ENCODE data around the gene CFAP251. TPM values are rescaled to one million over a fixed set of nuclear protein-coding genes. Genes with fewer than 3 reads are reported as not detected.

CFAP251 gene
- total and polyA plus RNA-seq, 2 of the 13 experiments (the other 11 are each of a cell fraction or from before 2014, with no cell fraction given): 0.30 to 0.42 TPM

GRCh38 chr12:122043476-122043875 is 125.1 kb downstream of the CFAP251 start (continued):
- no peak for TF ChIP-seq TRIM22 (IDR thresholded peaks at IDR 0.05)

GRCh38 chr12:122045262-122045661 is 126.9 kb downstream of the CFAP251 start:
- H4K20me1 ChIP-seq (ENCODE audit: insufficient read depth, low read length): no peaks in the 10 kb centered on the region
- H3K36me3 ChIP-seq (replicated peaks in 1 of 2; ENCODE audit: control insufficient read depth in 1 of 2, insufficient read depth in 2 of 2, low read length in 2 of 2): peaks cover 3 to 9% of the 10 kb centered on the region in 2 experiments; a peak in 4 of 5 replicates
- no peaks in the 10 kb centered on the region for H3K79me2 ChIP-seq (ENCODE audit: insufficient read depth, low read length)
- no peak overlapping the region for H3K9ac ChIP-seq (ENCODE audit: insufficient read depth, low read depth, low read length)
- no peak overlapping the region for H3K4me3 ChIP-seq (replicated peaks in 1 of 3; ENCODE audit: insufficient read depth in 1 of 3, low read depth in 2 of 3, low read length in 3 of 3)
- FAIRE-seq: no peak
- no peak for DNase-seq (ENCODE audit: low spot score)
- BruUV-seq (replicated peaks): no TSS peak
- in situ Hi-C loops (cut with HindIII; ENCODE audit: extremely low pct_ligation_motif_present, low pct_unique_long_range_greater_than_20kb): no loop called here
- H3K9me3 ChIP-seq (ENCODE audit: low read length): no peaks in the 10 kb centered on the region
- H3K27me3 ChIP-seq (ENCODE audit: control insufficient read depth in 1 of 2, insufficient read depth in 2 of 2, low read length in 2 of 2): no peaks in the 10 kb centered on the region; a peak in 1 of 5 replicates
- no peak overlapping the region for H2AFZ ChIP-seq (ENCODE audit: low read length)
- POLR2A ChIA-PET: no interaction called here
- CTCF ChIA-PET (ENCODE audit: low intra/inter-chr PET ratio, low total read pairs): no interaction called here
- H3K4me1 ChIP-seq (ENCODE audit: insufficient read depth, low read length): peaks cover 18% of the 10 kb centered on the region
- no peak overlapping the region for H3K27ac ChIP-seq (ENCODE audit: extremely low read length, insufficient read depth, low read length)
- no peak overlapping the region for H3K4me2 ChIP-seq (ENCODE audit: low read depth, low read length)
- ATAC-seq: no peak
- 97% methylated on average over 7 of the region's 7 CpGs for WGBS (ENCODE audit: low lambda C conversion rate)
- intact Hi-C loops (cut with micrococcal nuclease; ENCODE audit: unreplicated experiment): no loop called here
- TF ChIP-seq TCF7 (IDR thresholded peaks at IDR 0.05; ENCODE audit: low read depth): no peak
- no peak for TF ChIP-seq ZNF75D (CRISPR knock-in tag; IDR thresholded peaks at IDR 0.05; ENCODE audit: borderline replicate concordance)
- no peak for TF ChIP-seq PITX1 (CRISPR knock-in tag; IDR thresholded peaks at IDR 0.05)
- no peak for TF ChIP-seq ZKSCAN8 (CRISPR knock-in tag; IDR thresholded peaks at IDR 0.05; ENCODE audit: borderline replicate concordance)
- TF ChIP-seq ZNF616 (CRISPR knock-in tag; IDR thresholded peaks at IDR 0.05; ENCODE audit: low read depth): no peak
- no peak for TF ChIP-seq HNF4A (CRISPR knock-in tag; IDR thresholded peaks at IDR 0.05)
- no peak for TF ChIP-seq FOXJ3 (CRISPR knock-in tag; IDR thresholded peaks at IDR 0.05; ENCODE audit: borderline replicate concordance)
- TF ChIP-seq SYNCRIP (IDR thresholded peaks at IDR 0.05; ENCODE audit: insufficient read depth, low read depth, low read length): no peak
- TF ChIP-seq ZNF207 (IDR thresholded peaks at IDR 0.05; ENCODE audit: borderline replicate concordance): no peak
- TF ChIP-seq MIER2 (CRISPR knock-in tag; IDR thresholded peaks at IDR 0.05): no peak
- TF ChIP-seq MLLT10 (CRISPR knock-in tag; IDR thresholded peaks at IDR 0.05): no peak
- TF ChIP-seq ETV6 (CRISPR knock-in tag; conservative IDR thresholded peaks at IDR 0.05): no peak
- TF ChIP-seq PRDM10 (CRISPR knock-in tag; IDR thresholded peaks at IDR 0.05; ENCODE audit: low read depth): no peak
- TF ChIP-seq HDAC2 (CRISPR knock-in tag; IDR thresholded peaks at IDR 0.05): no peak
- no peak for TF ChIP-seq SIN3A (IDR thresholded peaks at IDR 0.05; ENCODE audit: borderline replicate concordance, low read depth, low read length)
- no peak for TF ChIP-seq ZNF605 (CRISPR knock-in tag; IDR thresholded peaks at IDR 0.05)
- no peak for TF ChIP-seq POLR2A (IDR thresholded peaks at IDR 0.05; ENCODE audit: insufficient read depth in 1 of 2, low read depth in 2 of 2, low read length in 2 of 2)
- no peak for TF ChIP-seq ZFP62 (CRISPR knock-in tag; IDR thresholded peaks at IDR 0.05)
- TF ChIP-seq MXD3 (CRISPR knock-in tag; IDR thresholded peaks at IDR 0.05): no peak
- TF ChIP-seq PLSCR1 (CRISPR knock-in tag; IDR thresholded peaks at IDR 0.05; ENCODE audit: borderline replicate concordance): no peak
